Measurements from ENCODE around the gene CTSG. TPM values are rescaled to one million over a fixed set of nuclear protein-coding genes. Genes with fewer than 3 reads are reported as not detected.
"Not testable (repeated sequence)": the region's sequence is repeated elsewhere in the genome, so short reads cannot be mapped to it uniquely, and the experiment has no call there.

CTSG gene
- total RNA-seq, 1 experiment from 2014 or later = not detected

DNA sequence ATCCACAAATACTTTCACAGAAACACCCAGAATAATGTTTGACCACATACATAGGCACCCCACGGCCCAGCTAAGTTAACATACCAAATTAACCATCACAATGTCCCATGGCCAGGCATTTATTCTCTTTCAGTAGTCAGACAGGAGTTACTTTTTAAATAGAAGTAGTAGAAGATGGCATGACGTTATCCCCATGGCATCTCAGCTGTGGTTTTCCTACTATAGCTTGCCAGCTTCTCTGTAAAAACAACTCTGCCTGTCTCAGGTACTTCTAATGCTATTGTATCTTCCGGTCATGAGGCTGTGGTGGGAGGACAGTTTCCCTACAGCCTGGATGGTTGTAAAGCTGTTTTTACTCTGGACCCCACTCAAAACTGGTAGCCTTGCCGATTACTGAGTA is 19.3 kb downstream of the CTSG start:
- Histone ChIP-seq H2AK5ac (ENCODE audit: insufficient read length, low read length) (no peak overlapping the region), H2BK5ac (ENCODE audit: insufficient read length, low read length) (no peak overlapping the region), H3K9ac (ENCODE audit: extremely low read depth, insufficient read length, low read length) (no peak overlapping the region), H3K23me2 (ENCODE audit: insufficient read length, low read depth, low read length, poor library complexity, severe bottlenecking) (no peaks in the 10 kb centered on the region), H4K20me1 (ENCODE audit: control insufficient read depth, insufficient read depth, insufficient read length) (no peaks in the 10 kb centered on the region), H3K27ac (ENCODE audit: insufficient read length, low read depth, low read length) (no peak overlapping the region), H3K4ac (ENCODE audit: low read depth, low read length) (no peak overlapping the region), H4K8ac (replicated peaks; ENCODE audit: insufficient read length, low read depth, low read length) (no peak overlapping the region), H3K56ac (ENCODE audit: insufficient read length, low read depth, low read length) (no peak overlapping the region), H3K9me3 (ENCODE audit: control insufficient read depth, low read depth, low read length) (peaks cover 3% of the 10 kb centered on the region), H3K18ac (ENCODE audit: insufficient read length, low read depth, low read length) (no peak overlapping the region), H2BK15ac (ENCODE audit: low read depth, low read length) (no peak overlapping the region), H2BK12ac (ENCODE audit: insufficient read length, low read depth, low read length) (no peak overlapping the region), H2AFZ (ENCODE audit: low read length) (no peak overlapping the region), H3K23ac (ENCODE audit: insufficient read length, low read depth, low read length) (no peak overlapping the region), H3K79me1 (ENCODE audit: insufficient read depth, low read depth, low read length, poor library complexity, severe bottlenecking) (no peaks in the 10 kb centered on the region), H3K79me2 (ENCODE audit: insufficient read depth, low read length) (0 out of 2 replicates have a peak, but pooled peaks cover 2% of the 10 kb centered on the region), H4K5ac (ENCODE audit: insufficient read length, low read depth, low read length) (no peak overlapping the region), H3K4me1 (ENCODE audit: insufficient read depth, low read length) (no peaks in the 10 kb centered on the region), H3T11ph (ENCODE audit: low read length) (no peak overlapping the region), H4K91ac (ENCODE audit: insufficient read length, low read depth, low read length) (no peak overlapping the region), H3K14ac (ENCODE audit: insufficient read depth, low read length) (no peak overlapping the region), H2BK20ac (ENCODE audit: low read depth, low read length, poor library complexity, severe bottlenecking) (no peak overlapping the region), H3K4me2 (ENCODE audit: insufficient read depth, insufficient read length, low read length) (no peak overlapping the region), H3K27me3 (ENCODE audit: insufficient read depth, low read length) (no peaks in the 10 kb centered on the region), H2BK120ac (ENCODE audit: low read depth, low read length, poor library complexity, severe bottlenecking) (no peak overlapping the region)
- peaks cover 18 to 85% of the 10 kb centered on the region in 2 experiments for H3K9me3 Mint-ChIP-seq
- H3K4me1 Mint-ChIP-seq = no peaks in the 10 kb centered on the region
- TF ChIP-seq, protein P1, sequence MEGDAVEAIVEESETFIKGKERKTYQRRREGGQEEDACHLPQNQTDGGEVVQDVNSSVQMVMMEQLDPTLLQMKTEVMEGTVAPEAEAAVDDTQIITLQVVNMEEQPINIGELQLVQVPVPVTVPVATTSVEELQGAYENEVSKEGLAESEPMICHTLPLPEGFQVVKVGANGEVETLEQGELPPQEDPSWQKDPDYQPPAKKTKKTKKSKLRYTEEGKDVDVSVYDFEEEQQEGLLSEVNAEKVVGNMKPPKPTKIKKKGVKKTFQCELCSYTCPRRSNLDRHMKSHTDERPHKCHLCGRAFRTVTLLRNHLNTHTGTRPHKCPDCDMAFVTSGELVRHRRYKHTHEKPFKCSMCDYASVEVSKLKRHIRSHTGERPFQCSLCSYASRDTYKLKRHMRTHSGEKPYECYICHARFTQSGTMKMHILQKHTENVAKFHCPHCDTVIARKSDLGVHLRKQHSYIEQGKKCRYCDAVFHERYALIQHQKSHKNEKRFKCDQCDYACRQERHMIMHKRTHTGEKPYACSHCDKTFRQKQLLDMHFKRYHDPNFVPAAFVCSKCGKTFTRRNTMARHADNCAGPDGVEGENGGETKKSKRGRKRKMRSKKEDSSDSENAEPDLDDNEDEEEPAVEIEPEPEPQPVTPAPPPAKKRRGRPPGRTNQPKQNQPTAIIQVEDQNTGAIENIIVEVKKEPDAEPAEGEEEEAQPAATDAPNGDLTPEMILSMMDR (conservative IDR thresholded peaks at IDR 0.05) = no peak
- H3K27ac Mint-ChIP-seq = no peak overlapping the region
- no peak for DNase-seq
- H3K27me3 Mint-ChIP-seq (ENCODE audit: low read depth) = no peaks in the 10 kb centered on the region
- no CpG with 5 or more reads among the region's 4 CpGs for WGBS (ENCODE audit: extremely low coverage, insufficient read length, low lambda C conversion rate)
- peaks cover 0 to 20% (median 6%) of the 10 kb centered on the region in 3 experiments; a peak in 3 of 7 replicates for H3K36me3 Mint-ChIP-seq (ENCODE audit: insufficient read depth in 1 of 3, low read depth in 3 of 3)
- H3K4me3 Mint-ChIP-seq = no peak overlapping the region

DNA sequence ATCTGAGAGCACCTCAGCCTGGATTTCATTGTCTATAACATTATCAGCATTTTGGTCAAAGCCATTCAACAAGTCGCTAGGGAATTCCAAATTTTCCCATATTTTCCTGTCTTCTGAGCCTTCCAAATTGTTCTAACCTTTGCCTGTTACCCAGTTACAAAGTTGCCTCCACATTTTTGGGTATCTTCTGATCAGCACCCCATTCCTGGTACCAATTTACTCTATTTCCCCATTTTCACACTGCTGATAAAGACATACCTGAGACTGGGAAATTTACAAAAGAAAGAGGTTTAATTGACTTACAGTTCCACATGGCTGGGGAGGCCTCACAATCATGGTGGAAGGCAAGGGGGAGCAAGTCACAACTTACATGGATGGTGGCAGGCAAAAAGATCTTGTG is 27.0 kb downstream of the CTSG start:
- Mint-ChIP-seq H3K9me3 (peaks cover 68 to 85% of the 10 kb centered on the region in 2 experiments), H3K36me3 (ENCODE audit: insufficient read depth in 1 of 3, low read depth in 3 of 3) (peaks cover 11 to 33% (median 26%) of the 10 kb centered on the region in 3 experiments)
- H3K79me2 ChIP-seq (ENCODE audit: insufficient read depth, low read length); H4K8ac ChIP-seq (replicated peaks; ENCODE audit: insufficient read length, low read depth, low read length); H4K5ac ChIP-seq (ENCODE audit: insufficient read length, low read depth, low read length); H3K4me1 ChIP-seq (ENCODE audit: insufficient read depth, low read length); H3K27me3 ChIP-seq (ENCODE audit: insufficient read depth, low read length); H3T11ph ChIP-seq (ENCODE audit: low read length); H3K4ac ChIP-seq (ENCODE audit: low read depth, low read length); H3K4me3 Mint-ChIP-seq; H3K14ac ChIP-seq (ENCODE audit: insufficient read depth, low read length); H4K91ac ChIP-seq (ENCODE audit: insufficient read length, low read depth, low read length); H2BK15ac ChIP-seq (ENCODE audit: low read depth, low read length); H2BK12ac ChIP-seq (ENCODE audit: insufficient read length, low read depth, low read length); H3K4me1 Mint-ChIP-seq; H3K27ac Mint-ChIP-seq; H2BK20ac ChIP-seq (ENCODE audit: low read depth, low read length, poor library complexity, severe bottlenecking); H2BK5ac ChIP-seq (ENCODE audit: insufficient read length, low read length); H3K18ac ChIP-seq (ENCODE audit: insufficient read length, low read depth, low read length); H2BK120ac ChIP-seq (ENCODE audit: low read depth, low read length, poor library complexity, severe bottlenecking); DNase-seq; H3K23ac ChIP-seq (ENCODE audit: insufficient read length, low read depth, low read length); H3K79me1 ChIP-seq (ENCODE audit: insufficient read depth, low read depth, low read length, poor library complexity, severe bottlenecking); H2AFZ ChIP-seq (ENCODE audit: low read length); H2AK5ac ChIP-seq (ENCODE audit: insufficient read length, low read length); H4K20me1 ChIP-seq (ENCODE audit: control insufficient read depth, insufficient read depth, insufficient read length); H3K23me2 ChIP-seq (ENCODE audit: insufficient read length, low read depth, low read length, poor library complexity, severe bottlenecking); H3K56ac ChIP-seq (ENCODE audit: insufficient read length, low read depth, low read length); H3K9ac ChIP-seq (ENCODE audit: extremely low read depth, insufficient read length, low read length); H3K27me3 Mint-ChIP-seq (ENCODE audit: low read depth); H3K4me2 ChIP-seq (ENCODE audit: insufficient read depth, insufficient read length, low read length); H3K27ac ChIP-seq (ENCODE audit: insufficient read length, low read depth, low read length): not testable (repeated sequence)
- H3K9me3 ChIP-seq (ENCODE audit: control insufficient read depth, low read depth, low read length) = peaks cover 14% of the 10 kb centered on the region
- no CpG with 5 or more reads among the region's 1 CpG for whole genome bisulfite sequencing (ENCODE audit: extremely low coverage, insufficient read length, low lambda C conversion rate)

Data from H9 (cell line).